ENCODE measurements around the gene PALLD. TPM values are rescaled to one million over a fixed set of nuclear protein-coding genes. Genes with fewer than 3 reads are reported as not detected.

PALLD gene
- total and polyA plus RNA-seq, 2 of the 8 experiments (the other 6 are each of a cell fraction or from before 2014, with no cell fraction given) = 10.5 to 25.0 TPM

DNA sequence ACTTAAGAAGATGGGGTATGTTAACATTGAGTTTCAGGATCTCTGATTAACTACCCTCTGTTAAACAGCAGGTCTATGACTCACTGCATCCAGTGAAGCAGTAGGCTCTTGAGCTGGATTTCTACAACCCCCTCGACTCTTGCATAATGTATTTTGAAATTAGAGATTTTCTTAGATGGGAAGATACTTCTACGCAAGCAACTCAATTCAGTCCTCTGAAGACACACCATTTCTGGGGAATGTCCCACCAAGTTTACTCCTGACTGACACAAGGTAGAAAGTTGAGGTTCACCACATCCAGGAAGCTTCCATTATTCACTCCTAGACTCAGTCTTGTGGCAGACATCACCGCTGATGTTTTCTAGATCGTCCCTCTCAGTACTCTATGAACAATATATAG lies 12.9 kb downstream of the PALLD start:
- Histone ChIP-seq H3K18ac (ENCODE audit: extremely low read depth, low read length) (no peak overlapping the region), H3K4me3 (ENCODE audit: extremely low read depth in 1 of 4, insufficient read depth in 2 of 4, low read depth in 3 of 4, low read length in 4 of 4) (no peak overlapping the region), H2BK120ac (replicated peaks; ENCODE audit: low read depth, low read length) (no peak overlapping the region), H3K23ac (ENCODE audit: insufficient read length) (no peak overlapping the region), H3K27ac (ENCODE audit: low read depth, low read length) (no peak overlapping the region), H2AFZ (ENCODE audit: low read length) (no peak overlapping the region), H3K79me1 (ENCODE audit: low read depth, low read length) (no peaks in the 10 kb centered on the region), H2BK12ac (ENCODE audit: low read depth, low read length) (no peak overlapping the region), H3K9ac (replicated peaks in 1 of 4; ENCODE audit: extremely low read depth in 1 of 4, low read depth in 3 of 4, low read length in 3 of 4) (no peak overlapping the region), H3K4me1 (replicated peaks in 1 of 4; ENCODE audit: control insufficient read depth in 3 of 4, insufficient read depth in 4 of 4, low read length in 3 of 4) (no peaks in the 10 kb centered on the region), H3K9me3 (ENCODE audit: insufficient read depth in 2 of 2, low read depth in 1 of 2, low read length in 1 of 2) (no peaks in the 10 kb centered on the region), H2AK5ac (ENCODE audit: low read depth, low read length) (no peak overlapping the region), H4K91ac (replicated peaks; ENCODE audit: insufficient read length, low read length) (no peak overlapping the region), H3K14ac (ENCODE audit: insufficient read length) (no peak overlapping the region), H2BK5ac (ENCODE audit: low read depth, low read length) (no peak overlapping the region), H3K27me3 (replicated peaks in 1 of 4; ENCODE audit: control insufficient read depth in 3 of 4, extremely low read depth in 1 of 4, insufficient read depth in 3 of 4, low read length in 3 of 4) (no peaks in the 10 kb centered on the region), H3K4ac (replicated peaks; ENCODE audit: insufficient read length, low read depth, low read length) (no peak overlapping the region), H2BK20ac (ENCODE audit: low read length) (no peak overlapping the region), H3K36me3 (ENCODE audit: control insufficient read depth in 2 of 4, insufficient read depth in 4 of 4, low read length in 3 of 4) (no peaks in the 10 kb centered on the region), H3K4me2 (ENCODE audit: insufficient read depth in 1 of 2, low read depth in 2 of 2, low read length in 2 of 2) (no peak overlapping the region), H4K20me1 (replicated peaks in 1 of 2; ENCODE audit: control insufficient read depth in 1 of 2, insufficient read depth in 2 of 2, low read length in 2 of 2) (no peaks in the 10 kb centered on the region), H4K5ac (ENCODE audit: insufficient read length, low read depth, low read length) (no peak overlapping the region), H3K23me2 (ENCODE audit: low read depth, low read length) (no peaks in the 10 kb centered on the region; the same call in 1 of the 2 replicates), H4K8ac (ENCODE audit: extremely low read depth, insufficient read depth, low read length) (no peak overlapping the region), H3K79me2 (ENCODE audit: control insufficient read depth in 1 of 2, insufficient read depth in 2 of 2, low read length in 2 of 2) (no peaks in the 10 kb centered on the region), H2BK15ac (ENCODE audit: low read length) (no peak overlapping the region), H3K56ac (replicated peaks; ENCODE audit: insufficient read length, low read depth, low read length) (no peak overlapping the region)
- DNase-seq (ENCODE audit: low read depth in 1 of 2, low spot score in 2 of 2) = no peak
- POLR2A ChIA-PET (ENCODE audit: partially characterized antibody) = no interaction called here
- CTCF ChIA-PET (ENCODE audit: partially characterized antibody) = interaction anchor here (0.6 kb wide), 2 partner anchors 199 to 412 kb away, joined by 3 read pairs; no protein-coding TSS in a partner anchor
- 90% methylated on average over 4 of the region's 4 CpGs; no CpG with 5 or more reads in 1 of the 2 experiments for WGBS, 2 experiments (ENCODE audit: extremely low coverage in 1 of 2, insufficient coverage in 1 of 2, insufficient read length in 1 of 2, insufficient replicate concordance in 2 of 2, low coverage in 1 of 2, low lambda C conversion rate in 2 of 2, missing lambda C conversion rate in 1 of 2)
- no peak for FAIRE-seq
- TF ChIP-seq ASH2L (IDR thresholded peaks at IDR 0.05; ENCODE audit: low read length) = no peak
- no peak for TF ChIP-seq RBBP5 (IDR thresholded peaks at IDR 0.05; ENCODE audit: borderline replicate concordance, low read depth, low read length)
- TF ChIP-seq EZH2 (IDR thresholded peaks at IDR 0.05; ENCODE audit: low read depth, low read length, severe bottlenecking) = no peak
- no peak for TF ChIP-seq RXRA (IDR thresholded peaks at IDR 0.05; ENCODE audit: insufficient read depth, low read depth, low read length)
- TF ChIP-seq NANOG (IDR thresholded peaks at IDR 0.05; ENCODE audit: insufficient read depth, low read depth, low read length, poor library complexity, severe bottlenecking) = no peak
- TF ChIP-seq SAP30 (IDR thresholded peaks at IDR 0.05; ENCODE audit: insufficient read depth, insufficient replicate concordance, low read length) = no peak
- no peak for TF ChIP-seq RAD21 (IDR thresholded peaks at IDR 0.05 in 1 of 2, conservative IDR thresholded peaks at IDR 0.05 in 1 of 2; ENCODE audit: low read depth in 2 of 2, low read length in 2 of 2)
- TF ChIP-seq GTF2F1 (IDR thresholded peaks at IDR 0.05; ENCODE audit: borderline replicate concordance, low read depth, low read length) = no peak
- no peak for TF ChIP-seq SUZ12 (IDR thresholded peaks at IDR 0.05; ENCODE audit: low read length)
- no peak for TF ChIP-seq YY1 (IDR thresholded peaks at IDR 0.05; ENCODE audit: low read depth, low read length)
- TF ChIP-seq KDM1A (IDR thresholded peaks at IDR 0.05; ENCODE audit: borderline replicate concordance, low read length) = no peak
- TF ChIP-seq, protein P1, sequence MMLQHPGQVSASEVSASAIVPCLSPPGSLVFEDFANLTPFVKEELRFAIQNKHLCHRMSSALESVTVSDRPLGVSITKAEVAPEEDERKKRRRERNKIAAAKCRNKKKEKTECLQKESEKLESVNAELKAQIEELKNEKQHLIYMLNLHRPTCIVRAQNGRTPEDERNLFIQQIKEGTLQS (IDR thresholded peaks at IDR 0.05; ENCODE audit: insufficient read depth, low read depth, low read length) = no peak
- TF ChIP-seq EP300 (IDR thresholded peaks at IDR 0.05; ENCODE audit: borderline replicate concordance in 1 of 2, low read depth in 2 of 2, low read length in 2 of 2) = no peak

All from H1 (cell line).